Measurements from ENCODE around the gene RTN4R. TPM values are rescaled to one million over a fixed set of nuclear protein-coding genes. Genes with fewer than 3 reads are reported as not detected.

The RTN4R gene
- total RNA-seq, 2 donors from 2014 or later = 12.8 to 17.7 TPM

GRCh38 chr22:20254975-20255946, 12.9 kb downstream of the RTN4R start:
- 93 to 96% methylated on average over 8 to 22 of the region's 23 CpGs for WGBS, 2 experiments (ENCODE audit: insufficient coverage in 1 of 2, insufficient read length in 1 of 2)
- H3K27me3 Mint-ChIP-seq (ENCODE audit: insufficient read depth) = no peaks in the 10 kb centered on the region

GRCh38 chr22:20253161-20253560, 15.0 kb downstream of the RTN4R start:
- Histone ChIP-seq H3K4me1 (ENCODE audit: control insufficient read depth, insufficient read depth, low read length) (no peaks in the 10 kb centered on the region), H3K4me3 (ENCODE audit: low read length) (no peak overlapping the region), H3K27ac (ENCODE audit: low read depth, low read length) (no peak overlapping the region), H3K27me3 (ENCODE audit: control insufficient read depth, insufficient read depth, low read length, poor library complexity, severe bottlenecking) (no peaks in the 10 kb centered on the region), H3K9ac (ENCODE audit: extremely low read depth, low read length, poor library complexity, severe bottlenecking) (no peak overlapping the region), H3K36me3 (ENCODE audit: control insufficient read depth, insufficient read depth, low read length) (no peaks in the 10 kb centered on the region), H3K9me3 (ENCODE audit: control insufficient read depth, low read length) (no peaks in the 10 kb centered on the region)
- Mint-ChIP-seq H3K9me3 (no peaks in the 10 kb centered on the region), H3K27ac (no peak overlapping the region), H3K36me3 (ENCODE audit: low read depth) (peaks cover 6% of the 10 kb centered on the region), H3K4me1 (no peaks in the 10 kb centered on the region), H3K27me3 (ENCODE audit: insufficient read depth) (no peaks in the 10 kb centered on the region), H3K4me3 (no peak overlapping the region)
- DNase-seq = no peak
- no peak for TF ChIP-seq CTCF (conservative IDR thresholded peaks at IDR 0.05)
- 89 to 90% methylated on average over 3 to 7 of the region's 7 CpGs for WGBS, 2 experiments (ENCODE audit: insufficient coverage in 1 of 2, insufficient read length in 1 of 2)

More at GRCh38 chr22:20254975-20255946, 12.9 kb downstream of the RTN4R start:
- Histone ChIP-seq H3K9ac (ENCODE audit: extremely low read depth, low read length, poor library complexity, severe bottlenecking) (no peak overlapping the region), H3K36me3 (ENCODE audit: control insufficient read depth, insufficient read depth, low read length) (no peaks in the 10 kb centered on the region), H3K4me1 (ENCODE audit: control insufficient read depth, insufficient read depth, low read length) (no peaks in the 10 kb centered on the region), H3K27ac (ENCODE audit: low read depth, low read length) (no peak overlapping the region), H3K9me3 (ENCODE audit: control insufficient read depth, low read length) (no peaks in the 10 kb centered on the region), H3K27me3 (ENCODE audit: control insufficient read depth, insufficient read depth, low read length, poor library complexity, severe bottlenecking) (no peaks in the 10 kb centered on the region), H3K4me3 (ENCODE audit: low read length) (no peak overlapping the region)
- TF ChIP-seq CTCF (conservative IDR thresholded peaks at IDR 0.05) = no peak
- no peak overlapping the region for H3K4me3 Mint-ChIP-seq
- no peaks in the 10 kb centered on the region for H3K9me3 Mint-ChIP-seq
- no peak for DNase-seq
- H3K27ac Mint-ChIP-seq = no peak overlapping the region
- no peaks in the 10 kb centered on the region for H3K4me1 Mint-ChIP-seq
- H3K36me3 Mint-ChIP-seq (ENCODE audit: low read depth) = peaks cover 6% of the 10 kb centered on the region

GRCh38 chr22:20251981-20252380, 16.1 kb downstream of the RTN4R start:
- no peak overlapping the region for H3K4me3 Mint-ChIP-seq

More at GRCh38 chr22:20251981-20252380, 16.1 kb downstream of the RTN4R start:
- Histone ChIP-seq H3K9me3 (ENCODE audit: control insufficient read depth, low read length) (no peaks in the 10 kb centered on the region), H3K4me3 (ENCODE audit: low read length) (no peak overlapping the region), H3K27ac (ENCODE audit: low read depth, low read length) (no peak overlapping the region), H3K36me3 (ENCODE audit: control insufficient read depth, insufficient read depth, low read length) (no peaks in the 10 kb centered on the region), H3K9ac (ENCODE audit: extremely low read depth, low read length, poor library complexity, severe bottlenecking) (no peak overlapping the region), H3K27me3 (ENCODE audit: control insufficient read depth, insufficient read depth, low read length, poor library complexity, severe bottlenecking) (no peaks in the 10 kb centered on the region), H3K4me1 (ENCODE audit: control insufficient read depth, insufficient read depth, low read length) (no peaks in the 10 kb centered on the region)
- H3K27me3 Mint-ChIP-seq (ENCODE audit: insufficient read depth) = no peaks in the 10 kb centered on the region
- H3K4me1 Mint-ChIP-seq = no peaks in the 10 kb centered on the region
- TF ChIP-seq CTCF (conservative IDR thresholded peaks at IDR 0.05) = no peak
- 94 to 99% methylated on average over 2 to 5 of the region's 5 CpGs for WGBS, 2 experiments (ENCODE audit: insufficient coverage in 1 of 2, insufficient read length in 1 of 2)
- no peak overlapping the region for H3K27ac Mint-ChIP-seq
- DNase-seq = no peak
- no peaks in the 10 kb centered on the region for H3K36me3 Mint-ChIP-seq (ENCODE audit: low read depth)
- H3K9me3 Mint-ChIP-seq = no peaks in the 10 kb centered on the region
